Skeletal muscle satellite cell (primary cell): ENCODE data around the gene WDR4.

Source experiments
- H3K27me3 ChIP-seq: 2 replicates; pipeline ENCODE4 v1.7.0; 2013; ENCODE audit warnings: low read length; ENCODE audit not compliant: control insufficient read depth, insufficient read depth
- H3K36me3 ChIP-seq: 2 replicates; pipeline ENCODE4 v1.7.0; 2013; ENCODE audit warnings: mild to moderate bottlenecking, control low read depth, low read length; ENCODE audit not compliant: insufficient read depth
- H3K4me1 ChIP-seq: 2 replicates; pipeline ENCODE4 v1.7.0; 2013; ENCODE audit warnings: low read length; ENCODE audit not compliant: control insufficient read depth, insufficient read depth
- H3K4me2 ChIP-seq: 2 replicates; pipeline ENCODE4 v1.7.0; 2013; ENCODE audit warnings: mild to moderate bottlenecking, low read length
- H3K4me3 ChIP-seq: 2 replicates; pipeline ENCODE4 v1.7.0; 2013; ENCODE audit warnings: low read length
- H3K9ac ChIP-seq: 2 replicates; pipeline ENCODE4 v1.7.0; 2013; ENCODE audit warnings: mild to moderate bottlenecking, low read depth, low read length, moderate library complexity
- H3K9me3 ChIP-seq: replicated peaks from 2 replicates; pipeline ENCODE4 v1.7.0; 2013; ENCODE audit warnings: mild to moderate bottlenecking, control low read depth, low read length

Gene WDR4

DNA sequence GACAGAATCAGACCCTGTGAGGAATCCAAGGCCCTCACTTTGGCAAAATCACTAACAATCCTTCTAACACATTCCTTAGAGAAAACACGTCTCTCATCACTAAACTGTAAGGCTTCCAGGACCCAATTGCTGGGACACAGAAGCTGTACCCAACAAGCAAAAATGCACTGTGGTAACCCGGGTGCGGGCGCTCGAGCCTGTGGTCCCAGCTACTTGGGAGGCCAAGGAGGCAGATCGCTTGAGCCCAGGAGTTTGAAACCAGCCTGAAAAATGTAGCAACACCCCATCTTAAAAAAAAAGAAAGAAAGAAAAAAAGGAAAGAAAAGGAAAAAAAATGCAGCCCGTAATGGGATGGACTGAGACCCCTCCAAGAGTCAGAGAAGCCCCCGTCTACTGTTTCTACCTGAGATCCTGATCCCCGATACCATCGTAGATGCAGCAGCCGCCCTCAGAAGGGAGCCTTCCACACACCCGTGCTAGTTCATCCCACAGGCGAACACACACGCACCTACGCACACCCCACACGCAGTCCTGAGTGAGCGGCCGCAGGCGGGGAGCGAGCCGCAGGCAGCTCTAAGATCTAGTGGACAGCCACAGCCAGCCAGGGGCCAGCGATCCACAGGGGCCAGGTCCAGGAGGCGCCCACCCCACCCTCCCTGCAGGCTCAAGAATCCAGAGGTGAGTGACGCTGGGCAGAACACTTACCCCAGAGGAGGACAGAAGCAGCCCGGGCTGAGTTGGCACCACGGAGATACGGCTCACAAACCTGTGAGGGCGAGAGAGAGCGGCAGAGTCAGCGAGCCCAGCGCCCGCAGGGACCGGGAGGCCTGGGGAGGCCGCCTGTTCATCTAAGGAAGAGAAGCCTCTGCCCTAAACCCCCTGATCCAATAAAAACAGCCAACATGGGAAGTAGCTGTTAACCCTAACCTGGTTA, 20.1 kb downstream of the WDR4 start:
- no peak overlapping the region for H3K4me2 ChIP-seq
- H3K4me1 ChIP-seq, result no peaks in the 10 kb centered on the region
- H3K9ac ChIP-seq, result no peak overlapping the region
- H3K9me3 ChIP-seq, result no peaks in the 10 kb centered on the region
- peaks cover 85% of the 10 kb centered on the region for H3K36me3 ChIP-seq
- H3K4me3 ChIP-seq, result no peak overlapping the region
- no peaks in the 10 kb centered on the region for H3K27me3 ChIP-seq

- H3K4me1 ChIP-seq, result no peaks in the 10 kb centered on the region
- H3K9me3 ChIP-seq, result no peaks in the 10 kb centered on the region
- no peak overlapping the region for H3K4me3 ChIP-seq
- H3K4me2 ChIP-seq, result no peak overlapping the region
- peaks cover 85% of the 10 kb centered on the region for H3K36me3 ChIP-seq
- no peaks in the 10 kb centered on the region for H3K27me3 ChIP-seq
- no peak overlapping the region for H3K9ac ChIP-seq
These were observed 21.0 kb downstream of the WDR4 start for GRCh38 chr21:42858185-42858847.

GRCh38 chr21:42857216-42857615, 22.1 kb downstream of the WDR4 start:
- H3K27me3 ChIP-seq, result no peaks in the 10 kb centered on the region
- H3K4me1 ChIP-seq, result no peaks in the 10 kb centered on the region
- no peak overlapping the region for H3K4me2 ChIP-seq
- H3K4me3 ChIP-seq, result no peak overlapping the region
- no peaks in the 10 kb centered on the region for H3K9me3 ChIP-seq
- no peak overlapping the region for H3K9ac ChIP-seq
- peaks cover 79% of the 10 kb centered on the region for H3K36me3 ChIP-seq

DNA sequence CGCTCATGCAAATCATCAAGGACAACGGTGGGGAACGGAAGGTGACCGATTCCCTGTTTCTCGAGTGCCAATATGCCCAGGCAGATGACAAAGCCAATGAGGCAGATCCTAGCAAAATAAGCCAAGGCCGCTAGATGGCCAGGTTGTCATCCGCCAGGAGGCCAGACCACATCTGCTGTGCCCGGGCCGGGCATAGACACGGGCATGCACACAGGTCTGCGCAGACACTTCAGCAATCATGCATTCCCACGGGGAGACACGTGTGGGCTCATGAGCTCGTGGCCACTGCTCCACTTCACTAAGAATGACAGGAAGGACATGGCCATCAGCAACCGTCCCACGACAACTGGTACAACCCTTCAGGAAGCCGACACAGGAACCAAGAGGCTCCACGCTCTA, 23.4 kb downstream of the WDR4 start:
- no peak overlapping the region for H3K4me3 ChIP-seq
- no peak overlapping the region for H3K9ac ChIP-seq
- H3K36me3 ChIP-seq, result peaks cover 83% of the 10 kb centered on the region
- no peaks in the 10 kb centered on the region for H3K27me3 ChIP-seq
- no peak overlapping the region for H3K4me2 ChIP-seq
- no peaks in the 10 kb centered on the region for H3K4me1 ChIP-seq
- H3K9me3 ChIP-seq, result no peaks in the 10 kb centered on the region

GRCh38 chr21:42855171-42855936, 24.0 kb downstream of the WDR4 start:
- Histone ChIP-seq H3K36me3 (peaks cover 82% of the 10 kb centered on the region), H3K27me3 (no peaks in the 10 kb centered on the region), H3K4me3 (no peak overlapping the region), H3K9ac (no peak overlapping the region), H3K4me2 (no peak overlapping the region), H3K4me1 (no peaks in the 10 kb centered on the region), H3K9me3 (no peaks in the 10 kb centered on the region)

DNA sequence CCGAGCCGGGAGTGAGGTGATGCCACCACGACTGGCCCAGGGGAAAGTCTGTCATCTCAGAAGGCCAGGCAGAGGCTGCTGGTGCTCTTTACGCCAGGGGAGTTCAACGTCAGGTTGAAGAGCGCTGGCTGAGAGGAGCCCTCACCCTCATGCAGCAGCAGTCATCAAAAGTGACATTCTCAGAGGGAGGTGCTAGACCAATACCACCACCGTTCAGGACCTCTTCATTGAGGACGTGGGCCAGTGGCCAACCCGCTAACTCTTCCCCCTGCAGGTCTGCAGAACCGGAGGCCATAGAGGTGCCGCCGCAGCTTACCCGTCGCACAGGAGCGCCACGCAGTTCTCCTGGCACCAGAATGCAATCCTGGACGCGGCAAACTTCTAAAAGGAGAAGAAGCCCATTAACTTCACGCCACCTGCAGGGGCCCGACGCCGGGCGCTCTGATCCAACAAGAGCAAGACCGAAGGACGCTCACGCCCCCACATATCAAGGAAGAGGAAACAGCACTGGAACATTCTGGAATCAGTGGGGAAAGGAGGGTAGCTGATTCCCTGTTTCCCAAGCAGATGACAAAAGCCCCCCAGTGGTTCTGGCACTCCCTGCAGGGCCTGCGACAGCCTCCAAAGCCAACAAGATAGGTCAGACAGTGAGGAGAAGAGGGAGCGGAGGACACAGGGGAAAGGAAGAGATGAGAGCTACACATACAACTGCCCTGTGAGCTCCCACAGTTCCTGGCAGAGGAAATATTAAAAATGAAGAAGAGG, 24.9 kb downstream of the WDR4 start:
- no peak overlapping the region for H3K9ac ChIP-seq
- no peak overlapping the region for H3K4me2 ChIP-seq
- no peaks in the 10 kb centered on the region for H3K9me3 ChIP-seq
- H3K36me3 ChIP-seq, result peaks cover 80% of the 10 kb centered on the region
- H3K27me3 ChIP-seq, result no peaks in the 10 kb centered on the region
- H3K4me3 ChIP-seq, result no peak overlapping the region
- no peaks in the 10 kb centered on the region for H3K4me1 ChIP-seq

- Histone ChIP-seq H3K9ac (no peak overlapping the region), H3K4me3 (no peak overlapping the region), H3K27me3 (no peaks in the 10 kb centered on the region), H3K9me3 (no peaks in the 10 kb centered on the region), H3K4me2 (no peak overlapping the region), H3K4me1 (no peaks in the 10 kb centered on the region), H3K36me3 (peaks cover 78% of the 10 kb centered on the region)
These were observed 25.7 kb downstream of the WDR4 start for GRCh38 chr21:42853621-42854020.

DNA sequence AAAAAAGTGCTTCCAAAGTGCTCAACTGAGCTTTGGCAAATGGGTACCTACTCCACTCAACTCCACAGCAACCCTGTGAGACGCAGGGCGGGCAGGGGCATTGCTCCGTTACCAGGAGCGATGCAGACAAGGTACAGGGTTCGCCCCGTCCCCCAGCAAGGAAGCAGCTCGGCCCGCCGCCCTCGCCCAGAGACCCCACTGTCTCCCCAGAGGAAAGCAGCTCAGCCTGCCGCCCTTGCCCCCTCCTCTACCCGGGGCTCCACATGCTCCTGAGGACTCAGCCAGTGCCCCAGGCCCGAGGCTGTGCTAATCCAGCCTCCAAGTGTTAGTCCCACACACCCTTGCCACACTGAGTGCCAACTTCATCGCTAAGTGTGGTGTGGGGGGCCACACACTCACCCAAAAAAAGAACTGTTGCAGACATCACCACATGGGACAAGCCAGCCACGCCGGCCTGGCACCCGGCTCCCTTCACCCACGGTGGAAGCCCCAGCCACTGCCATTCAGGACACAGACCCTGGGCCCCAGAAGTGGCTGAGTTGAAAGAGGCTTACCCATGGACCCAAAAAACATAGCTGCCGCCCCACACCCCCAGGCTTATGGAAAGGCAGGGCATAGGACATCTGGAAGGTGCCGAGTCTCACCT, 26.3 kb downstream of the WDR4 start:
- Histone ChIP-seq H3K4me3 (no peak overlapping the region), H3K36me3 (peaks cover 72% of the 10 kb centered on the region), H3K4me1 (no peaks in the 10 kb centered on the region), H3K9me3 (no peaks in the 10 kb centered on the region), H3K27me3 (no peaks in the 10 kb centered on the region), H3K9ac (no peak overlapping the region), H3K4me2 (no peak overlapping the region)

- no peak overlapping the region for H3K9ac ChIP-seq
- no peaks in the 10 kb centered on the region for H3K4me1 ChIP-seq
- H3K36me3 ChIP-seq, result peaks cover 70% of the 10 kb centered on the region
- H3K4me3 ChIP-seq, result no peak overlapping the region
- H3K4me2 ChIP-seq, result no peak overlapping the region
- no peaks in the 10 kb centered on the region for H3K9me3 ChIP-seq
- H3K27me3 ChIP-seq, result no peaks in the 10 kb centered on the region
These were observed 27.3 kb downstream of the WDR4 start for GRCh38 chr21:42851812-42852665.

DNA sequence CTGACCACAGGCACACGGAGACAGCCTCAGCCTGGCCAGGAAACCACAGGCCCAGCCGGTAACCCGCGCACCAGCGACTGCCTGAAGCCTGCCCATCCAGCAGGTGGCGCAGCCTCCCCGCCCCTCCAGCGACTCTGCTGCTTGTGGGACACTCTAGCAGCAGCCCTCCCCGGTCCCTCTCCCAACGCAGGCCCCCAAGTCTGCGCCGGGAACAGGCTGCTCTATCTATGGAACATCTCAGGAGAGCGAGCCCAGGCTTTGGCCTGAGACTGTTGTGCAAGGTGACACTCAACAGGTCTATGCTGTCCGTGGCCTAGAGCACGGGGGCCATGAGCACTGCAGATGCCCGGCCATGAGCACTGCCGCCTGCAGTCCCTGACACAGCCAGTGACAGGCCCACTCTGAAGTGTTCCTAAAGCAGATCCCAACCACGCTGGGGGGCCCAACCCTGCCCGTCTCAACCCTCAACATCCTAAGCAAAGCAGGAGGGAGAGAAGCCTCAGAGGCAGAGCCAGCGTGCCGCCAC, 28.4 kb downstream of the WDR4 start:
- Histone ChIP-seq H3K27me3 (no peaks in the 10 kb centered on the region), H3K4me3 (no peak overlapping the region), H3K4me2 (no peak overlapping the region), H3K9me3 (no peaks in the 10 kb centered on the region), H3K36me3 (peaks cover 67% of the 10 kb centered on the region), H3K4me1 (no peaks in the 10 kb centered on the region), H3K9ac (no peak overlapping the region)
